Coronary artery (tissue), 2 donors: ENCODE results near the gene CMPK2.

Source experiments
- DNase-seq: peaks from one replicate; pipeline ENCODE4 v3.0.0-alpha.2; 2017; ENCODE audit warnings: low spot score
- H3K27ac ChIP-seq, 2 donors: fragments of 200-600 bp; sonication (generic); one replicate each; pipeline ENCODE4 v1.5.1; 2016 to 2019
- H3K4me3 ChIP-seq: fragments of 200-600 bp; sonication (generic); 2 replicates; pipeline ENCODE4 v1.5.1; 2016; ENCODE audit warnings: mild to moderate bottlenecking, moderate library complexity
- CTCF ChIP-seq: fragments of 200-600 bp; sonication (generic); IDR thresholded peaks from one replicate; pipeline ENCODE4 v1.5.1; 2019; ENCODE audit warnings: antibody characterized with exemption

The CMPK2 gene

GRCh38 chr2:6831229-6831628 lies 34.5 kb downstream of the CMPK2 start:
- DNase-seq = no peak
- Histone ChIP-seq H3K27ac (no peak overlapping the region), H3K4me3 (no peak overlapping the region)
- no peak for TF ChIP-seq CTCF

GRCh38 chr2:6828299-6828584 lies 37.5 kb downstream of the CMPK2 start:
- no peak for DNase-seq
- no peak for TF ChIP-seq CTCF
- H3K4me3 ChIP-seq = no peak overlapping the region
- no peak overlapping the region for H3K27ac ChIP-seq

GRCh38 chr2:6827566-6828298 lies 38.0 kb downstream of the CMPK2 start:
- no peak for DNase-seq
- TF ChIP-seq CTCF = no peak
- no peak overlapping the region for H3K4me3 ChIP-seq
- H3K27ac ChIP-seq = no peak overlapping the region

- no peak overlapping the region for H3K27ac ChIP-seq
- TF ChIP-seq CTCF = no peak
- no peak overlapping the region for H3K4me3 ChIP-seq
- no peak for DNase-seq
Observed at GRCh38 chr2:6826081-6826913, 39.4 kb downstream of the CMPK2 start.

- TF ChIP-seq CTCF = no peak
- H3K4me3 ChIP-seq = no peak overlapping the region
- DNase-seq = no peak
- no peak overlapping the region for H3K27ac ChIP-seq
Observed at GRCh38 chr2:6824962-6825361, 40.7 kb downstream of the CMPK2 start.

- TF ChIP-seq CTCF = no peak
- Histone ChIP-seq H3K4me3 (no peak overlapping the region), H3K27ac (no peak overlapping the region)
- no peak for DNase-seq
Observed at GRCh38 chr2:6823111-6823510, 42.6 kb downstream of the CMPK2 start.

GRCh38 chr2:6822406-6822805 lies 43.3 kb downstream of the CMPK2 start:
- no peak for DNase-seq
- H3K4me3 ChIP-seq = no peak overlapping the region
- no peak for TF ChIP-seq CTCF
- no peak overlapping the region for H3K27ac ChIP-seq
